Activated naive CD4-positive, alpha-beta T cell treated with anti-CD3 and anti-CD28 coated beads, Interleukin-2, amount 50 U/mL, for 16 hours (primary cell): ENCODE data around the gene ONECUT3.
"Not testable (repeated sequence)": the region's sequence is repeated elsewhere in the genome, so short reads cannot be mapped to it uniquely, and the experiment has no call there.

Experiments used
- DNase-seq: peaks from one replicate; pipeline ENCODE4 v3.0.0-alpha.2; 2020

Gene ONECUT3

GRCh38 chr19:1770866-1771576 lies 17.7 kb downstream of the ONECUT3 start:
- DNase-seq, result no peak

- no peak for DNase-seq
Measured at GRCh38 chr19:1773184-1773583, 19.9 kb downstream of the ONECUT3 start.

GRCh38 chr19:1774989-1775772 lies 21.9 kb downstream of the ONECUT3 start:
- no peak for DNase-seq

- DNase-seq, result no peak
Measured at GRCh38 chr19:1775951-1776605, 22.8 kb downstream of the ONECUT3 start.

- DNase-seq, result no peak
Measured at GRCh38 chr19:1776606-1777147, 23.4 kb downstream of the ONECUT3 start.

GRCh38 chr19:1777149-1777548 lies 23.8 kb downstream of the ONECUT3 start:
- DNase-seq, result no peak

GRCh38 chr19:1779574-1779973 lies 26.3 kb downstream of the ONECUT3 start:
- DNase-seq, result no peak

- no peak for DNase-seq
Measured at GRCh38 chr19:1780272-1780958, 27.1 kb downstream of the ONECUT3 start.

- no peak for DNase-seq
Measured at GRCh38 chr19:1782521-1782920, 29.2 kb downstream of the ONECUT3 start.

GRCh38 chr19:1783354-1783753 lies 30.0 kb downstream of the ONECUT3 start:
- no peak for DNase-seq

GRCh38 chr19:1783874-1784273 lies 30.6 kb downstream of the ONECUT3 start:
- no peak for DNase-seq

- DNase-seq, result no peak
Measured at GRCh38 chr19:1785310-1785709, 32.0 kb downstream of the ONECUT3 start.

- DNase-seq, result no peak
Measured at GRCh38 chr19:1786668-1787067, 33.4 kb downstream of the ONECUT3 start.

GRCh38 chr19:1787116-1787515 lies 33.8 kb downstream of the ONECUT3 start:
- DNase-seq, result no peak

GRCh38 chr19:1789261-1790041 lies 36.1 kb downstream of the ONECUT3 start:
- no peak for DNase-seq

- DNase-seq, result no peak
Measured at GRCh38 chr19:1790054-1790792, 36.9 kb downstream of the ONECUT3 start.

GRCh38 chr19:1791879-1792278 lies 38.6 kb downstream of the ONECUT3 start:
- no peak for DNase-seq

- no peak for DNase-seq
Measured at GRCh38 chr19:1794424-1795172, 41.3 kb downstream of the ONECUT3 start.

GRCh38 chr19:1796395-1797142 lies 43.3 kb downstream of the ONECUT3 start:
- DNase-seq, result no peak

- not testable (repeated sequence) for DNase-seq
Measured at GRCh38 chr19:1797313-1797712, 44.0 kb downstream of the ONECUT3 start.
